ENCODE results near the gene CRTAC1.

DNA sequence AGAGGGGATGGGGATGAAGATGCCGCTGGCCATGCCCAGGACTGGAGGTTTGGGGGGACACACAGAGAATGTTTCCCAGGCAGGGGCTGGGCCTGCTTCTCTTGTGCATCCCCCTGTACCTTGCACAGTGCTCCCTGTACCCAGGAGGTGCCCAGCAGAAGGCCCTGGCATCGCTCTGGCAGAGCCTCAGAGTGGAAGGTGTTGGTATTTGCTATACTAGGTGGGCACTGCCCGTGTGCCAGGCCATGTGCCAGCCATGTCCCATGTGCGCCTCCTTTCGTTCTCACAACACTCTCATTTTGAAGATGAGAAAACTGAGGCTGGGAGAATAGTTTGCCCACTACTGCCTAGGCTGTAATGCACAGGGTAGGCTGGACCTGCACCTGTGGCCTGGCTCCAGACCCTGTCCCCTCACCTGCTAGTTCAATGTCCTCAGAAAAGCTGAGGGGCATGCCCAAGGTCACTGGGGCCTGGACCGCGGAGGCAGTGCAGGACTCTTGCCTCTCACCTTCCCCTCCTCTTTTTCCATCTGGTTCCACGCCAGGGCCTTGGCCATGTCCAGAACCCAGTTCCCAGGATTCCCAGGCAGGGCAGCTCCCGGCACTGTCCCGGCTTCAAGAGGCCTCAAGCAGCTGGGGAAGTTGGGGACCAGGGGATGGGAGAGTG, 116.1 kb downstream of the CRTAC1 start:
- TF ChIP-seq EZH2 (IDR thresholded peaks at IDR 0.05; ENCODE audit: insufficient read depth, low read length), result no peak
- TF ChIP-seq, protein P1, sequence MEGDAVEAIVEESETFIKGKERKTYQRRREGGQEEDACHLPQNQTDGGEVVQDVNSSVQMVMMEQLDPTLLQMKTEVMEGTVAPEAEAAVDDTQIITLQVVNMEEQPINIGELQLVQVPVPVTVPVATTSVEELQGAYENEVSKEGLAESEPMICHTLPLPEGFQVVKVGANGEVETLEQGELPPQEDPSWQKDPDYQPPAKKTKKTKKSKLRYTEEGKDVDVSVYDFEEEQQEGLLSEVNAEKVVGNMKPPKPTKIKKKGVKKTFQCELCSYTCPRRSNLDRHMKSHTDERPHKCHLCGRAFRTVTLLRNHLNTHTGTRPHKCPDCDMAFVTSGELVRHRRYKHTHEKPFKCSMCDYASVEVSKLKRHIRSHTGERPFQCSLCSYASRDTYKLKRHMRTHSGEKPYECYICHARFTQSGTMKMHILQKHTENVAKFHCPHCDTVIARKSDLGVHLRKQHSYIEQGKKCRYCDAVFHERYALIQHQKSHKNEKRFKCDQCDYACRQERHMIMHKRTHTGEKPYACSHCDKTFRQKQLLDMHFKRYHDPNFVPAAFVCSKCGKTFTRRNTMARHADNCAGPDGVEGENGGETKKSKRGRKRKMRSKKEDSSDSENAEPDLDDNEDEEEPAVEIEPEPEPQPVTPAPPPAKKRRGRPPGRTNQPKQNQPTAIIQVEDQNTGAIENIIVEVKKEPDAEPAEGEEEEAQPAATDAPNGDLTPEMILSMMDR (IDR thresholded peaks at IDR 0.05; ENCODE audit: insufficient read depth, low read depth, low read length), result no peak

Data from astrocyte (in vitro differentiated cells and primary cell).